ENCODE data around the gene COG8.
"Not testable (repeated sequence)": the region's sequence is repeated elsewhere in the genome, so short reads cannot be mapped to it uniquely, and the experiment has no call there.

Gene COG8

GRCh38 chr16:69339289-69340094 lies at the start of gene COG8, which contains the start of gene NIP7:
COG8 (minus strand) TSS chr16:69339564; CDS start chr16:69339552, 12 bp downstream.
NIP7 (plus strand) TSS chr16:69339772; CDS start chr16:69339830, 58 bp downstream.
- peak; percentile 98 for DNase-seq

- no peak for DNase-seq
Observed at GRCh38 chr16:69386596-69386995, 47.2 kb upstream of the COG8 start.

- DNase-seq: no peak
Observed at GRCh38 chr16:69384974-69385373, 45.6 kb upstream of the COG8 start.

GRCh38 chr16:69382421-69382820 lies 43.1 kb upstream of the COG8 start:
- no peak for DNase-seq

GRCh38 chr16:69381231-69381630 lies 41.9 kb upstream of the COG8 start:
- no peak for DNase-seq

- DNase-seq: no peak
Observed at GRCh38 chr16:69378760-69379159, 39.4 kb upstream of the COG8 start.

GRCh38 chr16:69378036-69378435 lies 38.7 kb upstream of the COG8 start:
- DNase-seq: no peak

- no peak for DNase-seq
Observed at GRCh38 chr16:69376393-69377059, 37.2 kb upstream of the COG8 start.

- DNase-seq: no peak
Observed at GRCh38 chr16:69373019-69373418, 33.7 kb upstream of the COG8 start.

- no peak for DNase-seq
Observed at GRCh38 chr16:69371564-69371963, 32.2 kb upstream of the COG8 start.

GRCh38 chr16:69368866-69369265 lies 29.5 kb upstream of the COG8 start:
- DNase-seq: no peak

- no peak for DNase-seq
Observed at GRCh38 chr16:69367980-69368379, 28.6 kb upstream of the COG8 start.

GRCh38 chr16:69366431-69366830 lies 27.1 kb upstream of the COG8 start:
- no peak for DNase-seq

- no peak for DNase-seq
Observed at GRCh38 chr16:69365901-69366300, 26.5 kb upstream of the COG8 start.

- no peak for DNase-seq
Observed at GRCh38 chr16:69364088-69364487, 24.7 kb upstream of the COG8 start.

- no peak for DNase-seq
Observed at GRCh38 chr16:69363281-69363717, 23.9 kb upstream of the COG8 start.

GRCh38 chr16:69360070-69360469 lies 20.7 kb upstream of the COG8 start:
- not testable (repeated sequence) for DNase-seq

GRCh38 chr16:69351309-69352027 lies 12.1 kb upstream of the COG8 start, which contains the start of gene TMED6:
TMED6 (minus strand) TSS chr16:69351786; CDS start chr16:69351753, 33 bp downstream.
- no peak for DNase-seq

GRCh38 chr16:69350536-69351133 lies 11.3 kb upstream of the COG8 start:
- DNase-seq: no peak

- DNase-seq: no peak
Observed at GRCh38 chr16:69349536-69349935, 10.2 kb upstream of the COG8 start.

- DNase-seq: no peak
Observed at GRCh38 chr16:69348222-69348621, 8.9 kb upstream of the COG8 start.

- no peak for DNase-seq
Observed at GRCh38 chr16:69346683-69347082, 7.3 kb upstream of the COG8 start.

- no peak for DNase-seq
Observed at GRCh38 chr16:69345923-69346322, 6.6 kb upstream of the COG8 start.
